NCI-H2196 treated with DMSO at 0.1 percent for 48 hours (cell line): ENCODE measurements around the gene PHLDA1.
"Not testable (repeated sequence)": the region's sequence is repeated elsewhere in the genome, so short reads cannot be mapped to it uniquely, and the experiment has no call there.

Experiments
- DNase-seq: peaks from one replicate; lab custom pipeline; 2025; ENCODE audit not compliant: unreplicated experiment; lab: John Stamatoyannopoulos, UW

PHLDA1 gene

DNA sequence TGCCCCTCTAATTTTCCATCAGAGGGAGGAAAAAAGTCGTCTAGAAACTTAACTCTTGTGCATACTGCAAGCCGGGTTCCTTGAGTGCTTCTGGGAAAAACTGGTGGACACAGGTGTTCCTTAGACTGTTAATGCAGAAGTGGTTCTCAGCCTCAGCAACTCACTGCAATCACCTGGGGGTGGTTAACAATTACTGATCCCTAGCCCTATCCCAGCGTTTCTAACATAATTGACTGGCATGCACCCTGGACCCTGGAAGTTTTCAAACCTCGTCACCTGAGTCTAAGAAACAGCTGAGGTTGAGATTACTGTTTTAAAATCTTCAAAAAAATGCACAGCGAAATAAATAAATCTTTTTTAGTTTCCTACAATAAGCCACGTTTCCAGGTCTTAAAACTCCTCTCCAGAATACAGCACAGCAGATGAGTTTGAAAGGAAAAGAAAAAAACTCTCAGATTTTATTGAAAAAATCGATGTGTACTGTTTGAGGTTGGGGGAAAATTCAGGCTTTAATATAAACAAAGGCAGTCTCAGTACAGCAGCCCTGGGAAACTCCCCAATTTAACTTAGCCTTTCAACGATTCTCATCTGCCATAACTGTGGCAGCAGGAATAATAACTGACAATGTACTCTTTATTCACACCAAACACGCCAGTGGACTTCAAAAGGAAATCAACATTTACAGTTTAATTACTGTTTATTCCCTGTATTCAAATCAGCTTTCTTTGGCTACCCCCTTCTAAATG is 45.4 kb downstream of the PHLDA1 start:
- no peak for DNase-seq

DNA sequence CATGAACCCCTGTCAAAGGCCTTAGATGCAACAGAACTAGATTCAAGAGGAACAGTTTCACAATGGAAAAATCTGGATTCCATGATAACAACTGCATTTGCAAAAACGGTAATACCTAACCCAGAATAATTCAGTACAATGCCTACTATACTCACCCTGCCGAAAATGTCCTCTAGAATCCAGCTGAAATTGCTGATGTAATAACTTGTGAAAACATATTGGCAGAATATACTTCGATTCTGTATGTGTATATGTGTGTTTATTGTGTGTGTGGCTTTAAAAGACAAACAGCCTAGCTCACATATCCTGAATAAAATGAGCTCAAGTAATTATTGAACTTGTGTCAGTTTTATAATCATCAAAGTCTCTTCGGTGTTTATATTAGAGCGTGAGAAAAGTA is 46.0 kb downstream of the PHLDA1 start:
- no peak for DNase-seq

DNA sequence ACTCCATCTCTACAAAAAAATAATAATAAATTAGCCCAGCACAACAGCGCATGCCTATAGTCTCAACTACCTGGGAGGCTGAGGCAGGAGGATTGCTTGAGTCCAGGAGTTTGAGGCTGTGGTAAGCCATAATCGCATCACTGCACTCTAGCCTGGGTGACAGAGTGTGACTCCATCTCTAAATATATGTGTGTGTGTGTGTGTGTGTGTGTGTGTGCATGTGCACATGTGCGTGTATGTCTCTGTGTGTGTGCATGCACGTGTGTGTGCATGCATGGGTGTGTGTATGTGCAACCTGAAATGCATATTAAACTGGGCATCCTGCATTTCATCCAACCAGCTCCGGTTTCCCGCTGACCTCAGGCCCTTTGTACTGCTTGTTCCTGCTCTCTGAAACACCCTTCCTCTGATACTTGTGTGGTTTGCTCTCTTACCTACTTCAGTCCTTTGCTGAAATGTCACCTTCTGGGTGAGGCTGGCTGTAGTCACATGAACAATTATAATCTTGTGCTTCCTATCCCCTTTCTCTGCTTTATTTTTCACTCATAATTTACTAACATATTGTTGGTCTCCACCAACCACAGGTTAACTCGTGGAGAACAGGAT is 46.9 kb downstream of the PHLDA1 start:
- DNase-seq, result no peak

DNA sequence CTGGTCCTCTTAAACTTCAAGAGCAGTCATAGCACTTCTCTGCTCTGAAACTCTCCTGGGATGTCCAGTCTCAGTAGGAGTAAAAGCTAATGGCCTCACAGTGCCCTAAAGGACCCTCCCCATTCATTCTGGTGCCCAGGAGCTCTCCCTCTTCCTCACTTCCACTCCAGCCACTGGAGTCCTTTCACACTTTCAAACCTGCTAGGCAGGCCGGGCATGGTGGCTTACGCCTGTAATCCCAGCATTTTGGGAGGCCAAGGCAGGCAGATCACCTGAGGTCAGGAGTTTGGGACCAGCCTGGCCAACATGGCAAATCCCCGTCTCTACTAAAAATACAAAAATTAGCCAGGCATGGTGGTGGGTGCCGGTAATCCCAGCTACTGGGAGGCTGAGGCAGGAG is 47.7 kb downstream of the PHLDA1 start:
- not testable (repeated sequence) for DNase-seq

DNA sequence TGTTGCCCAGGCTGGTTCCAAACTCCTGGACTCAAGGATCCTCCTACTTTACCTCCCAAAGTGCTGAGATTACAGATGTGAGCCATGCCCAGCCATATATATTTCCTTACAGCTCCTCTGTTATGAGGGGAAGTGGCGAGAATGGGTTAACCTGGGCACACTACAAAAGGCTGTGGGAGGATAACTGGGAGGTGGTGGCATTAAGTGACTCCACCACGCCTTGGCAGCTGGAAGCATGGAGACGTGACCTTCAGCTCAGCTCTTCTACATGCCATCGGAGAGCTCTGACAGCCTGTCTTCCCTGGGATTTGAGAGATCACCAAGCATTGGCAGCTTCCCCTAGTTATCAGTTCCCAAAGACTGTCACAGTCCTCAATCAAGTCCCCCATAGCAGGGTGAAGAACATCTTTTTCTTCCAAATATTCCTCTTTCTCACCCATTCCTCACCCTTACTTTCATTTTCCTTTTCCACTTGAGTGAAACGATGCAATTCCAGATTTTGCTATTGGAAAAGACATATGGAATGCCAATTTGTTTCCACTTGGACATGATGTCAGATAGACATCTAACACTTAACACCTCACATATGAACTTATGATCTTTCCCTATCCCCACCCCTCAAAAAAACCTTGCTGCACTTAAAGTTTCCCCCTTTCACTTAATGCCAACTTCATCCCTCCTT is 48.5 kb downstream of the PHLDA1 start:
- no peak for DNase-seq

DNA sequence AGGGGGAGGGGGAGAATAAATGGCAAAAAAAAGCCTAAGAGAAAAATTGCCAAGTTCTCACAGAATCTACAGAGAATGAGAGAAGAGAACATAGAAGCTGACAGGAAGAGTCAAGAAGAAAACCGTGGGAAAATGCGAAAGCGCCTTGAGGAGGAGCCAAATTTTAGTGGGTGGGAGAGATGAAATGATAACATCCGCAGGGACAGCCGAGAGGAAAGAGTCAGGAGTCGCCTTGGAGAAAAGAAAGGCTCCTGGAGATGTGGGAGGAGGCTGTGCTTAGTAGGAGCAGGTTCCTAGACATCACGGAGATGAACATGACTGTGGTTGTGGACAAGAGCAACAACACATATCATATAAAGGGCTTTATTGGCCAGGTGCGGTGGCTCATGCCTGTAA is 49.4 kb downstream of the PHLDA1 start:
- DNase-seq, result no peak

DNA sequence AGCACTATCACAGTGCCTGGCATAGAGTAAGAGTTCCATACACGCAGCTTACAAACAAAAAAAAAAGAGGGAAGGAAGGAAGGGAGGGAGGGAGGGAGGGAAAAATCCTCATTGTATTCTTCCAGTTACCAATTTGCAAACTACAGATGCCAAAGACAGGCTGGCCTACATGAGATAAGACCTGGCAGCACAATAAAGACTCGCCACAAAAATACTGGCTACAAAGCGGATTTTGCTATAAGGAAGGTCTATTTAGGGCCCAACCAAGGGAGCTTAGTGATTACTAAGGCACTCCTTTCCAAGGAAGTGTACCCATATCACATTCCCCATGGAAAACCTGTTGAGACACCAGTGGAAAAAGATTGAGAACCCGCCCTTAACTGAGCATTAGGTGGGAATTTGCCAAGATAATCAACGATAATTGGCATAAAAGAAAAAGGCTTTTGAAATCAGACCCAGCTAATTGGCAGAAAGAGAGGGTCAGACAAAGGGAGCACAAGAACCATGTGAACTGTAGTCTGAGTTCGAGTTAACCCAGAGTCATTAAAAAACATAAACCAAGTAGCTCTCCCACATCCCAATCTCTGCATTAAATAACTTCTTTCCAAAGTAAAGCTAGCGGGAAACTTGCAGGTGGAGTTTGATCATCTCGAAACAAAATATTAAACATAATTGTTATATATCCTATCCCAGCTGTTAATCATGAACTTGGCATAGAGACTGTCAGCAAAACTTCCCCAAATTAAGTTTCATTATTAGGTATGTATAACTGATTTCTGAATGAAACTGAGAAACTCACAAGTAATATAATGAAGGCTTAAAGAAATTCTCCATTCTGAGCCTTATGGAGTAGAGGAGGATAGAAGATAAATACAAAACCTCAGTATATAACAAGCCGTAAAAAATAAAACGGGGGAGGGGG is 50.1 kb downstream of the PHLDA1 start:
- no peak for DNase-seq

DNA sequence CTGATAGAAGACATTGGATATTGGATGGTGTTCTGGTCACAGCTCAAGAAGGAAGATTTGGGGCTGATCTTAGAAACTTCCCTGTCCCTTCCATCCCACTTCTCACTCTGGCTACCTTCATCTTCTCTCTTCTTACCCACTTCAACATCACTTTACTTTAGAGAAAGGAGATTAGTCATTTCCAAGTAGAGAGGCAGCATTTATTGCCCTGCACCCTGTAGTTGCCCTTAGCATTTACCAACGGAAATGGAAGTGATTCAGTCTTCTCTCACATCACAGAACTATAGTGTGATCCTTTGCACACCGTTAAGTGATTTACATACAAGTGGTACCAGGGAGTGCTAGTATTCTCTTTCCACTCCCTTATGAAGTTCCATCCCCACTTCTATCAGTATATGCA is 52.4 kb downstream of the PHLDA1 start:
- no peak for DNase-seq

DNA sequence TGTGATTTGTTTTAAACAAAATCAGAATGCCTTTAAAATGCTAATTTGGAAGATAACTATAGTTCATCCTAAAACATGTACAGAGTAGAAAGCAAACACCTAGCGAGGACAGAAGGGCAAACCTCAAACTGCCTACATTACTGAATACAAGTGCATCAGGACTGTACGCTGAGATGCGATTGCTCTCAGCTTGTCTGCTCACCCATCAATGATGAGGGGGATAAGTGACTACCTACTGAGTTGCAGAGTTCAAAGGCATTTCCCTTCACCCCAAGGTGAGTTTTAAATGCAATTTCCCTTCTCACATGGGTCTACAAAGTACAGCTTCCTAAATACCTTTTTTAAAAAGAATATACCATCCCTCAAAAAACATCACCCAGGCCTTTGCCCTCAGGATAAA is 52.9 kb downstream of the PHLDA1 start:
- DNase-seq, result no peak

DNA sequence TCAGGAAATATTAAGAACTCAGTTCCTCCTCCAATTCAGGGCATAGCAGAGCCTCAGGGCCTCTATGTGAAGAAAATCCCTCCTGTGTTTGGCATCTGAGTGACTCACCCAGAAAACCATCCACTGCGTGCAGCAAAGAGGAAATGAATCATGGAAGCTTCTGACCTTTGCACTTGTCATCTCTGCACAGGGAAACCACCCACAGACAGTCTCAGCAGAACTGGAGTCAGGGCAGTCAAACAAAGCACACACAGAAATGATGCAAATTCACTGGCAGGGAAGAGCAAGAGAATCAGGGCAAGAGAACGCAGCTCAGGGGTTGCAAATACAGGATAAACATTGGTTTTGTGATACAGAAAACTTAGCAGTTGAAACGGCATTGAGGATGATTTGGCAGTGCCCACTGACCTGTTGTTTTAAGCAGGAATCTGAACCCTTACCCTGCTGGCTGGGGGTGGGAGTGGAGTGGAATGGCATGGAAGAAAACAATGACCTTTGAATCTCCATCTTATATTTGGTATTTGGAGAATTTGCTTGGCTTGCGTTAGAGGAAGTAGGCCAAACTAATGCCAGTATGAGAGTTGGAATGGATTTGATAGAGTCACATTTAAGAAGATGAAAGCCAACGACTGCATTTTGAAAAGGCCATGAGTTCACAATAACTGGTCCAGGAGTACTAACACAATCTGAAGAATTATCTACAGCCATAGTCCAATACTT is 53.5 kb downstream of the PHLDA1 start:
- DNase-seq, result peak; percentile 68

DNA sequence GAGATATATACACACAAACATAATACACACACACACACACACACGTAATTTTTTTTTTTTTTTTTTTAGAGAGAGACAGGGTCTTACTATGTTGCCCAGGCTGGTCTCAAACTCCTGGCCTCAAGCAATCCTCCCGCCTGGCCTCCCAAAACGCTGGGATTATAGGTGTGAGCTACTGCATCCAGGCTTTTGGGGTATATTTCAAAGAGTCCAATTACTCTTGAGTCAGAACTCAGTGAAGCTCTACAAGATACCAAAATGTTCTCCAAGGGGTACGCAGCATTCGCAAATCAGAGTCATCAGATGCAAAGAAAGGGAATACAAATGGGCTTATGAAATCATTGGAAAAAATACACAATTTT is 54.0 kb downstream of the PHLDA1 start:
- DNase-seq, result no peak

DNA sequence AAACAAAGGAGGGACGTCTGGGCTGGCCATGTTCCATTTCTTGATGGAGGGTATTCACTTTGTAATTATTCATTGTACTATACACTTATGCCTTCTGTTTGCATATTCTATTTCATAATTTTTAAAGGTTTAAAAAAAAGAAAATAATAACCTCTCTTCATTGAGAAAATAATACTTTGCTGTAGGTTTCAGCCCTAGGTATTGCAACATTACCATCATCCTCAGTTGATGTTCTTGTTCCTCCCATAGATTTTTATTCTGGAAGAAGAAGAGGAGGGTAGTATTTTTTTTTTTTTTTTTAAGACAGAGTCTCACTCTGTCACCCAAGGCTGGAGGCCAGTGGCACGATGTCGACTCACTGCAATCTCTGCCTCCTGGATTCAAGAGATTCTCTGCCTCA is 54.7 kb downstream of the PHLDA1 start:
- no peak for DNase-seq

DNA sequence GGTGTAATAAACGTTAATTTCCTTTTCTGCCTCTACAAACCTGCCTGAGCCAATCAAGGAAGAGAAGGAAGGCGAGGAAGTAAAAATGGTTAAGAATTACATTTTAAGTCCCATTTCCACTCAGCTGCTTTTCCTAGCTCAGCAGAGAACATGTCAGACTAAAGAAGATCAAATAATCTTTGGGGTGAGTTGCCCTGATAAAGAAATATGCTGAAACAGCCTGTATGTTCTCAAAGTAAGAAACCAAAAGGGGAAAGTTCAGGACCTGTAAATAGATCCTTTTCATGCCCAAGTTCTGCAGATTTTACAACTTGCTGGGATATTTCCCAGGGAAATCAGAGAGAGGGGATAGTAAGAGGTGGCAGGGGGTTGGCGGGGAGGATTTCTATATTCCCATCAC is 55.5 kb downstream of the PHLDA1 start:
- DNase-seq, result no peak

DNA sequence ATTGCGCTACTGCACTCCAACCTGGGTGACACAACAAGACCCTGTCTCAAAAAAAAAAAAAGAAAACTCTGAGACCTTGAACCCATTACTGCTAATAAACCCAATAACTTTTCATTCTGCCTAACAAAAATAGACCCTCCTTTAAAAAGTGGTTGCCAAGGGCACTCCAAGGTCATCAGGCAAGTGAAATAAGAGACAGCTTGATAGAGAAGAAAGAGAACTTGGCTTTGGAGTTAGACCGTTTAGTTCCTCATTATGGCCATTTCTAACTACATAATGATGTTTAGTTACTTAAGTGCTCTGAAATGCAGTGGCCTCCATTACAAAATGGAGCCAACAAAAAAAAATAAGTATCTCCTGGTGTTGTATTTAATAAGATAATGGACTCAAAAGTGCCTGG is 55.9 kb downstream of the PHLDA1 start:
- DNase-seq, result no peak
